ENCODE measurements around the gene PLA2R1.
A peak's percentile ranks its signal among the peaks of the same experiment; 100 is the strongest.

Gene PLA2R1

DNA sequence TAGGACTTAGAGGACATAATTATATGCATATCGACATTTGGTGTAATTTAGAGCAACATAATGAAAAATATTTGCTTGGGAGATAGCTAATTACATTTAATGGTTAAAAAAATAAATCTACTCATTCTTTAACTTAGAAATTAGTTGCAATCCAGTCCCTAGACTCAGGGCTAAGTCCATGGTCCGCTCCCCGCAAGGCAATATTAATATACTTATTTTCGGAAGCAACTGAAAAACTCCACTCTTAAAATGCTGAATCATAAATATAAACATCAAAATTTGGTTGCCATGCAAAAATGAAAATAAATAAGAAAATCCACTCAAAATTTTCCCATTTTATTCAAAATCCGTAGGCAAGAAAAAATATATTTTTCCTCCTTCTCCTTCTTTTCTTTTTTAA is 164.7 kb downstream of the PLA2R1 start:
- DNase-seq (ENCODE audit: extremely low read depth, low read depth) = no peak
- TF ChIP-seq, protein P1, sequence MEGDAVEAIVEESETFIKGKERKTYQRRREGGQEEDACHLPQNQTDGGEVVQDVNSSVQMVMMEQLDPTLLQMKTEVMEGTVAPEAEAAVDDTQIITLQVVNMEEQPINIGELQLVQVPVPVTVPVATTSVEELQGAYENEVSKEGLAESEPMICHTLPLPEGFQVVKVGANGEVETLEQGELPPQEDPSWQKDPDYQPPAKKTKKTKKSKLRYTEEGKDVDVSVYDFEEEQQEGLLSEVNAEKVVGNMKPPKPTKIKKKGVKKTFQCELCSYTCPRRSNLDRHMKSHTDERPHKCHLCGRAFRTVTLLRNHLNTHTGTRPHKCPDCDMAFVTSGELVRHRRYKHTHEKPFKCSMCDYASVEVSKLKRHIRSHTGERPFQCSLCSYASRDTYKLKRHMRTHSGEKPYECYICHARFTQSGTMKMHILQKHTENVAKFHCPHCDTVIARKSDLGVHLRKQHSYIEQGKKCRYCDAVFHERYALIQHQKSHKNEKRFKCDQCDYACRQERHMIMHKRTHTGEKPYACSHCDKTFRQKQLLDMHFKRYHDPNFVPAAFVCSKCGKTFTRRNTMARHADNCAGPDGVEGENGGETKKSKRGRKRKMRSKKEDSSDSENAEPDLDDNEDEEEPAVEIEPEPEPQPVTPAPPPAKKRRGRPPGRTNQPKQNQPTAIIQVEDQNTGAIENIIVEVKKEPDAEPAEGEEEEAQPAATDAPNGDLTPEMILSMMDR (IDR thresholded peaks at IDR 0.05; ENCODE audit: low read depth, low read length, missing control alignments) = no peak
- H3K4me3 ChIP-seq (replicated peaks; ENCODE audit: low read depth, low read length) = no peak overlapping the region

DNA sequence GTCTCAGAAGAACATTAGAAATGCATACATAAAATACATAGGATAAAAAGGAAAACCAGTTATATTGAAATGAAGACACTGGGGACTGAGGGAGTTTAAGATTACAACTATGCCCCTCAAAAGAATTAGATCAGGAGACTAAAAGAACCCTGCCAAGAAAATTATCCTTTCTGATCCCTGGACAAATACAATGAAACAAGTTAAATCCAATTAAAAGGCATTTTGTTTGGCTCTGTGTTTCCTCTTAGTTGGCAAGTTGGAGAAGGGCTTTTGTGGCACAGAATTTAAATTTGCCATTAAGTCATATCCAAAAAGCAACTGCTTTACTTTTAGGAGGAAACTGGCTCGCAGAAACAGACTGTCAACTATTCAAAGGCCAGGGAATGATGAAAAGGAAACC is 165.3 kb downstream of the PLA2R1 start:
- no peak overlapping the region for H3K4me3 ChIP-seq (replicated peaks; ENCODE audit: low read depth, low read length)
- TF ChIP-seq, protein P1 (IDR thresholded peaks at IDR 0.05; ENCODE audit: low read depth, low read length, missing control alignments) = no peak
- DNase-seq (ENCODE audit: extremely low read depth, low read depth) = no peak

DNA sequence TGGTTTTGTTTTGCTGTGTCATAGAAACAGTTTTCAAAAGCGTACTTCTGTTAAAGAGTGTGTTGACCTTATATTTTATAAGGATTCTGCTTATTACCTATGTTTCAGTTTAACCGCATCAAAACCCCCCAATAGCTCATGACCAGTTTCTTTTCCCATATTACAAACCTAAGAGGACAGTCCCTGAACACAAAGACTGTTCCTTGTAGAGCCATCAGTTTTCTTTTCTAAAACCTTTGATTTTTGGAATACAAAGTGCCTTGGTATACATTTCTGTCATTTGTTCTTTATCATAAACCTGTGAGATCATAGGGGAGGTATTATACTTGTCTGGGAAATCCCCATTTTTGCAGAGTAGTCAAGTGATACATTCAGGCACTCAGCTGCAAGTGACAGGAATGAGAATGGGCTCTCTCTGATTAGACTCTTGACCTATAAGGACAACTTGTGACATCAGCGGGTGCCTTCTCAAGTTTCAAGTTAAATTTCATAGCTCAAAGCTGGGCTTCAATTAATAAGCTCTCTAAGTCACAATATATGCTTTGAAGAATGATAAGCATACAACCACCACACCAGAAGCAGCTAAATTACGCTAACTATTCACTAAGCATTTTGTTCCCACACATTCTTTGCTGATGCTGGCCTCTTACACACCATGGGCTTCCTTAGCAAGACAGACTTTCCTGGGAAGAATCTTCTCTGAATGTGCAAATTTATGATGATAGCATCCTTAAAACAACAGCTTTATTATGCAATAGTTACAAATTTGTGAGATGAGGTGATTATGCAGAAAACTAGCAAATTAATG is 167.0 kb downstream of the PLA2R1 start:
- H3K4me3 ChIP-seq (replicated peaks; ENCODE audit: low read depth, low read length) = no peak overlapping the region
- TF ChIP-seq, protein P1 (IDR thresholded peaks at IDR 0.05; ENCODE audit: low read depth, low read length, missing control alignments) = no peak
- no peak for DNase-seq (ENCODE audit: extremely low read depth, low read depth)

DNA sequence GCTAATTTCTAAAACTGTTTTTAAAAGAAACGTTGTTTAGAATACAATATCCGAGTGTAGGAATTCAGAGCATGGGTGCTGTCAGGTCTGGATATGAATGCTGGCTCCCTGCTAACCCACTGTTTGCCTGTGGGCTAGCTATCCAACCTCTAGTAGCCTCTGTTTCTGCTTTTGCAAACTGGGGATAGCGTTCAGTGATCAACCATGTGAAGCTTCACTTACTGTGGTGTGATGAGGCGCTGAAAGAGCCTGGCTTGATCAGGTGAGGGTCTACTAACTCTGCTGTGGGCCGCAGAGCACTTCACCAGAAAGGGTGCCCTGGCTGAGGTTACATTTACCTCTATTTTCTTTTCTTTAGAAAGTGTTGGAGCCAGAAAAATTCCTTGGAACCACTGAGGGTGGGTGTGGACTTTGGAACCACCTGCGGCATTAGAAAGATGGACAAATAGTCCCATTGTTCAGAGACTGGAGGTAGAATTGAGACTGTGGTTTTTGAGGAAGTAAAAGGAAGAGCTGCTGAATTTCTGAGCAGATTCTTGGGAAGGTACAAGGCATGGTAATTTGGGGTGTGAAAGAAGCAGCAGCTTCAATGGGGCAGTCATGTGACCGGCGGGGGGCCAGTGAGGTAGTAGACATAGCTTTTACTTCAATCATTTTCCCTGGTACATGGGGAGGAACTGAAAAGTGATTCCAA is 168.1 kb downstream of the PLA2R1 start:
- TF ChIP-seq, protein P1 (IDR thresholded peaks at IDR 0.05; ENCODE audit: low read depth, low read length, missing control alignments) = no peak
- no peak for DNase-seq (ENCODE audit: extremely low read depth, low read depth)
- no peak overlapping the region for H3K4me3 ChIP-seq (replicated peaks; ENCODE audit: low read depth, low read length)

DNA sequence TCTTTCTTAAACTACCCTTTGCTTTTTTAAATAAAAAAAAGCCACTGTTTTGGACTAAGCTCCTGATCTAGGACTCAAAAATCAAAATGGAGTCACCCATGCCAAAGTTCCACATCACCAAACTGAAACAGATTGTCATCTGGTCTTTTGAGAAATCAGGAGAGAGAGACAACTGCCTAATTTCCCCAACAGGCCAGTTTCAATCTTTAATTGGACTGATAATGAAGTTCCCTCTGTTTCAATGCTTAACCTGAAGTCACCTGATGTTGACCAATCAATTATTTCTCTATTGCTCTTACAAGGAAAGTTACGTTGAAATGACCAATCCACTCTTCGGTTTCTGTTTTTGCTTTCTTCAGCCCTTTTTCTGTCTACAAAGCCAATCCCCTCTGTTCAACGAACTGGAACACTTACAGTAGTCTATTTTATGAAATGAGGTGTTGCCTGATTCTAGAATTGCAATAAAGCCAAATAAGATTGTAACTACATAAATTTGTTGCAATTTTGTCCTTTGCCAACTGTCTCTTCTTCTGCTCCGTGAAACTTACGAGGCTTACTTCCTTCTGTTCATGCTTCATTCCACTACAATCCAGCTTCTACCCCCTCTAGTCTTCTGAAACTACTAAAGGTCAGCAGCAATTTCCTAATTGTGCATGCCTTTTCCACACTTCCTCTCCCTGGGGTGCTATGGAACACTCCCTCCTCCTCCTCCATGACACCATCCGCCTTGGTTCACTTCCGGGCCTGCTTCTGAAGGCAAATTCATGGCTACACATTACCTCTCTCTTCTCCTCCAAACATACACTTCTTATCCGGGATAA is 169.2 kb downstream of the PLA2R1 start:
- TF ChIP-seq, protein P1 (IDR thresholded peaks at IDR 0.05; ENCODE audit: low read depth, low read length, missing control alignments) = no peak
- H3K4me3 ChIP-seq (replicated peaks; ENCODE audit: low read depth, low read length) = no peak overlapping the region
- no peak for DNase-seq (ENCODE audit: extremely low read depth, low read depth)

DNA sequence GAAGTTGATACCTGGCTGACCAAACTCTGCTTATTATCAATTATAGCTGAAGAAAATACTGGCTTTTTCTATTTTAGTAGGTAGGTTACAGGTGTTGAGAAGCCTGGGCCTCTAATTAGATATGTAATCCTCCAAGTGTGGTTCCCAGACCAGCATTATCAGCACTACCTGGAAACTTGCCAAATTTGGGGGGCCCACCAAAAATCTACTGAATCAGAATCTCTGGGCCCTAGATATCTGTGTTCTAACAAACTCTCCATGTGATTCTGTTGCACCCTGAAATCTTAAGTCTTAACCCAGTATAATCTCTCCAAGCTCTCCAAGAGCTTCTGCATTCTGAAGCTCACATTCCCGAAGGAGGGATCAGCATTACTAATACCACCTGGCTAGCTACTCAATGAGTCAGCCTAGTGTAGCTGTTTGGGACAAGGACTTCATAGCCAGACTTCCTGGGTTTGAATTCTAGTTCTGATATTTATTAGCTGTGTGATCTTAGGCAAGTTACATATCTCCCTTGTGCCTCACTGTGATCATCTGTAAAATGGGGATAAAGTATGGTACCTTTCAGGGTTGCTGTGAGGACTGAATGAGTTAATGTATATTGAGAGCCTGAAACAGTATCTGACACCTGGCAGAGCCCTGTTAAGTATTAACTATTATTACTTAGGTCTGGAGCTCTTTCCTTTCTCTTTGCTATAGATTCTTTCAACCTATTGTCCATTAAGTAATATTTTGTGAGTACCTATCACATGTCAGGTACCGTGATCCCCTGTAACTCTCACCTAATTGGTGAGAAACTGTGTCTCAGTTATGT is 170.3 kb downstream of the PLA2R1 start:
- DNase-seq (ENCODE audit: extremely low read depth, low read depth) = peak; percentile 21

More for the DNA sequence above, 170.3 kb downstream of the PLA2R1 start:
- TF ChIP-seq, protein P1 (IDR thresholded peaks at IDR 0.05; ENCODE audit: low read depth, low read length, missing control alignments) = no peak
- no peak overlapping the region for H3K4me3 ChIP-seq (replicated peaks; ENCODE audit: low read depth, low read length)
